NCI-H69 (cell line): ENCODE measurements around the gene CDKL1.
"Not testable (repeated sequence)": the region's sequence is repeated elsewhere in the genome, so short reads cannot be mapped to it uniquely, and the experiment has no call there.

Experiments
- DNase-seq: peaks from one replicate; lab custom pipeline; 2025; lab: John Stamatoyannopoulos, UW

Gene CDKL1

GRCh38 chr14:50333014-50333509, 63.6 kb downstream of the CDKL1 start:
- DNase-seq = no peak

GRCh38 chr14:50331596-50331995, 65.1 kb downstream of the CDKL1 start:
- DNase-seq = no peak

DNA sequence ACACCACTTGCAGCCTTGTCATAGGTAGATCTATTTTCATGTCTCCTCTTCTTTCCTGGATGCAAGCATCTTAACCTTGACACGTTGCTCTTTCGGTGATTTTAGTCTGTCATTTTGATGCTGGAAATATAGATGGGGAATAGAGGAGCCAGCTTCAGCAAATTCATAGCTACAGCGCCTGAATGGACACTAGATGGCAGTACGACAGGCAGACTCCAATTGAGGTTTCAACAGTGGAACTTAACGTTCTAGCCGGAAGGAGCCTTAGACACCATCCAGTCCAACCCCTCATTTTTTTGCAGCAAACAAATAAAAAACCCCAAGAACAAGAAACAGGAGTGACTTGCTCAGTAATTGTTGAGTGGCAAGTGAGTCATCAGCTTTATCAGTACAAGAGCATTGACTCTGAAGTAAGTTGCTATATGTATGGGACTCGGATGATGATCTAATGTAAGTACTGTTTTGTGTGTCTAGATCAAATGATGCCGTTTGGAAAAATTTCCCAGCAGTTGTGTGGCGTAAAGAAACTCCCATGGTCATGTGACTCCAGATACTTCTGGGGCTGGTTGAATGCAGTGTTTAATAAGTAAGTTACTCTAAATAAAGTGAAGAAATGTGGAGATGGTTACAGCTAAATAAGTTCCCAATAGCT, 75.5 kb downstream of the CDKL1 start:
- DNase-seq = peak; percentile 88

- DNase-seq = no peak
Measured at GRCh38 chr14:50320283-50320682, 76.4 kb downstream of the CDKL1 start.

- no peak for DNase-seq
Measured at GRCh38 chr14:50319721-50320120, 77.0 kb downstream of the CDKL1 start.

- DNase-seq = no peak
Measured at GRCh38 chr14:50319293-50319692, 77.4 kb downstream of the CDKL1 start.

DNA sequence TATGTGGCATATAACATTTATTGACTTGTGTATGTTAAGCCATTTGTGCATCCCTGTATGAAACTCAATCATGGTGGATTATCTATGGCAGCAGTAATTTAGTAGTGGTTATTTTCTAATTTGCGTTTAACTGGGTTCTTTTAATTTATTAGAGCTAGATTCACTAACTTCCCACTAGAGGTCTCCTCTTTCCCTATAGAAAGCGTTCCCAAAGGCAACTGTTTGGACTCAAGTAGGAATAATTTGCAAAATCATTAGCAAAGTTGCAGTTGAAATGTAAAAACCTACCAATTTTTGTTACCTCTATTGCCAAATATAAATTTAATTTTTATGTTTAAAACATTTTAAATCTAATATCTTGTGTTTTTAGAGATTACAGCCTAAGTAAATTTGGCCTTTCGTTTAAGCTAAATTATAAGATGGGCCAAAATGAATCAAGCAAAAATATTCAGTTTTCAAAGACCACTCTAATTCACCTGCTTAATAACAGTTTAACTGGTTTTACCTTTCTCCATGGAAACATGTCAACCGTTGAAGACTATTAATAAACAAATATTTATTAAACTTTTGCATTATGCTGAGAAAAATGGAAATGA, 78.6 kb downstream of the CDKL1 start:
- DNase-seq = peak; percentile 64

DNA sequence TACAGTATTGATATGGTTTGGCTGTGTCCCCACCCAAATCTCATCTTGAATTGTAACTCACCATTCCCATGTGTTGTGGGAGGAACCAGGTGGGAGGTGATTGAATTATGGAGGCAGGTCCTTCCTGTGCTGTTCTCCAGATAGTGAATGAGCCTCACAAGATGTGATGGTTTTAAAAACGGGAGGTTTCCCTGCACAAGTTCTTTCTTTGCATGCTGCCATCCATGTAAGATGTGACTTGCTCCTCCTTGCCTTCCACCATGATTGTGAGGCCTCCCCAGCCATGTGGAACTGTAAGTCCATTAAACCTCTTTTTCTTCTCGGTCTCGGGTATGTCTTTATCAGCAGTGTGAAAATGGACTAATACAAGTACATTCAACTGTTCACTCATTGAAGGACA, 82.6 kb downstream of the CDKL1 start:
- not testable (repeated sequence) for DNase-seq

DNA sequence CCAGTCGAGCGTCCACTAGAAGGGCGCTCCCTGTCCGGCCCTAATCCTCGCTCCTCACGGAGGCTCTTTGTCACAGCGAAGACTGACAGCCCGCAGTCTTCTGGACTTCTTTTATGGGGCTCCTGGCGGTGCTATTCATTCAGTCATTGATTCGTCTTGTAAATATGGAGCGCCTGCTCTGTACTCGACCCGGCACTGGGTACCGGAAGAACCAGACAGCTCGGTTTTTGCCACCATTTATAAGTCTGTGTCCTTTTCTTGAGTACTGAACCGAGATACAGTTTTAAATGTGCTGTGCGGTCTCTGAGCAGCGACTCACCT, 84.0 kb downstream of the CDKL1 start:
- peak; percentile 85 for DNase-seq

DNA sequence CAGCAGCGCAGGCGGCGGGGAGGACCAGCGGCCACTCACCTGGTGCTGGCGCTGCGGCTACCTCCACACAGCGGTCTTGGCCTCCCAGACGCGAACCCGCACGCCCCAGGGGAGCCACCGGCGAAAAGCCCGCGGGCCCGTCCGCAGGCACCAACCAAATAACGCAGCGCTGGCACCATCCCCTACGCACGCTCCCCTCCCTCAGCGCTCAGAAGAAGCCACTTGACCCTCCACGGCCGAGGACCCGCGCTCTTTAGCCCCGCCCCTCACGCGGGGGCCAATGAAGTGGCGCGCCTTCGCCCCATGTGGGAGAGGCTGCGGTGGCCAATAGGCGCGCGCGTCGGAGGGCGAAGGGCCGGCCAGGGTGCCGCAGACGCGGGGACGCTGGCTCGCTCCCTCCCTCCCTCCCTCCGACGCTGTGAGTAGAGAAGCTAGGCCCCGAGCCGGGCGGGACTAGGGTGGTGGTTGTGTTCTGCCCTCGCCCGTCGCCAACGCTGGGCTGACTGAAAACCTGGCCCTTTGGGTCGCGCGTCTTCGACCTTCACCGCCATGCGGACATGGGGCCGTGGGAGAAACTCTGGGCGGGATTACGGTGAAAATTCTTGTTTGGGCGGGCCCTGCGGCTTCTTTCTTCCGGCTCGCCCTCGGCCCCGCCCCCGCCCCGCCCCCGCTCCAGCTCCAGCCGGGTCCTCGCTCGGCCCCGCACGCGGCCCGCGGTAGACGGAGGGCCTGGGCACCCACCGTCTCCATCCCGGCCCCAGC, 84.5 kb downstream of the CDKL1 start, which contains the start of the genes DMAC2L and L2HGDH:
DMAC2L (plus strand) TSS at position 353 of the 762 bp plus-strand sequence. CDS start 9,164 bp downstream, outside the sequence.
L2HGDH (minus strand) TSS at position 258 of the 762 bp plus-strand sequence; CDS start at position 179, 79 bp downstream.
- peak; percentile 99 for DNase-seq

GRCh38 chr14:50311337-50311971, 85.2 kb downstream of the CDKL1 start:
- peak; percentile 80 for DNase-seq

- peak; percentile 29 for DNase-seq
Measured at GRCh38 chr14:50310445-50310844, 86.2 kb downstream of the CDKL1 start.

- DNase-seq = no peak
Measured at GRCh38 chr14:50308363-50308915, 88.2 kb downstream of the CDKL1 start.

DNA sequence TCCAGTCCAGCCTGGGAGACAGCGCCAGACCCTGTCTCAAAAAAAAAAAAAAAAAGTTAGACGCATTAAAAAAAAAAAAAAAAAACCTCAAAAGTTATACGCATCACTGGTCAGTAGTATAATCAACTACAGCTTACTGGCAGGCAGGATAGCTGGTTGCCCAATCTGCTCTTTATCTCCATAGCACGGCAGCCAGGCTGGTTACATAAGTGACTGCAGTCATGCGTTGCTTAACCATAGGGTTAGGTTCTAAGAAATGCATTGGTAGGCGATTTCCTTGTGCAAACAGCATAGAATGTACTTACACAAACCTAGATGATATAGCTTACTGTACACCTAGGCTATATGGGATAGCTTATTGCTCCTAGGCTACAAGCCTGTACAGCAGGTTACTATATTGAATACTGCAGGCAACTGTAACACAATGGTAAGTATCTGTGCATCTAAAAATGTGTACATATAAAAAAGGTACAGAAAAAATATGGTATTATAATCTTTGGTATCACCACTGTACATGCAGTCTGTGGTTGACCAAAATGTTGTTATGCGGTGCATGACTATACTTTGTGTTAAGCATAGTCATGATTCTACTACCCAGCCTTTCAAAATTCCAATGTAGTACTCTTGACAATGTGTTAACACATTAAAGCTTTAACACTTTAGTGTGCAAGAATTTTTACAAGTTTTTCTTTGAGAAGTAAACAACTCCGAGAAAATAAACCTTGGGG, 92.8 kb downstream of the CDKL1 start:
- DNase-seq = peak; percentile 30

GRCh38 chr14:50301914-50302313, 94.8 kb downstream of the CDKL1 start:
- no peak for DNase-seq

GRCh38 chr14:50299585-50299984, 97.1 kb downstream of the CDKL1 start:
- DNase-seq = no peak

- DNase-seq = no peak
Measured at GRCh38 chr14:50290306-50290705, 106.4 kb downstream of the CDKL1 start.

GRCh38 chr14:50288146-50288545, 108.5 kb downstream of the CDKL1 start:
- DNase-seq = no peak

- DNase-seq = no peak
Measured at GRCh38 chr14:50285861-50286260, 110.8 kb downstream of the CDKL1 start.
